H1 (cell line): Measurements from ENCODE around the gene ASIC2. TPM values are rescaled to one million over a fixed set of nuclear protein-coding genes. Genes with fewer than 3 reads are reported as not detected.

ENCODE experiments used
- CTCF ChIA-PET: fragments of 300-600 bp; sonication (Branson Sonifier 250); formaldehyde crosslinking; loops from one replicate; lab custom pipeline; 2021; ENCODE audit not compliant: partially characterized antibody; lab: Charles Lee
- POLR2A ChIA-PET: fragments of 300-600 bp; sonication (Branson Sonifier 250); formaldehyde crosslinking; loops from one replicate; lab custom pipeline; 2021; ENCODE audit warnings: inconsistent platforms; ENCODE audit not compliant: partially characterized antibody; lab: Charles Lee
- DNase-seq, 2 experiments: peaks; one replicate each; pipeline versions ENCODE4 v3.0.0 to v3.0.0-alpha.2; 2010 to 2022; ENCODE audit warnings: low spot score in 2 of 2, low read depth in 1 of 2, mixed read lengths in 1 of 2
- FAIRE-seq: peaks from 2 replicates; lab custom pipeline; 2011; peaks lifted over from hg19 to GRCh38; lab: Jason Lieb, UNC
- H2AFZ ChIP-seq: 2 replicates; pipeline ENCODE4 v1.8.1; 2012; ENCODE audit warnings: low read length, inconsistent platforms
- H2AK5ac ChIP-seq: 2 replicates; pipeline ENCODE4 v1.6.1; 2013; ENCODE audit warnings: low read depth, low read length
- H2BK120ac ChIP-seq: replicated peaks from 2 replicates; pipeline ENCODE3; 2013; ENCODE audit warnings: low read depth, low read length, inconsistent platforms
- H2BK12ac ChIP-seq: 2 replicates; pipeline ENCODE4 v1.6.1; 2013; ENCODE audit warnings: low read depth, low read length
- H2BK15ac ChIP-seq: 2 replicates; pipeline ENCODE4 v1.6.1; 2013; ENCODE audit warnings: low read length
- H2BK20ac ChIP-seq: 2 replicates; pipeline ENCODE4 v1.6.1; 2013; ENCODE audit warnings: low read length
- H2BK5ac ChIP-seq: 2 replicates; pipeline ENCODE4 v1.6.1; 2013; ENCODE audit warnings: low read depth, low read length
- H3K14ac ChIP-seq: 2 replicates; pipeline ENCODE4 v1.6.1; 2013; ENCODE audit warnings: inconsistent platforms; ENCODE audit not compliant: insufficient read length
- H3K18ac ChIP-seq: 2 replicates; pipeline ENCODE4 v1.6.1; 2013; ENCODE audit warnings: low read length; ENCODE audit errors: extremely low read depth
- H3K23ac ChIP-seq: 2 replicates; pipeline ENCODE4 v1.6.1; 2013; ENCODE audit warnings: inconsistent platforms; ENCODE audit not compliant: insufficient read length
- H3K23me2 ChIP-seq: 2 replicates; pipeline ENCODE4 v1.6.1; 2013; ENCODE audit warnings: low read depth, low read length
- H3K27ac ChIP-seq: 2 replicates; pipeline ENCODE4 v1.6.1; 2011; ENCODE audit warnings: low read depth, low read length, inconsistent platforms
- H3K27me3 ChIP-seq, 4 experiments: replicated peaks in 1 of 4; 1 replicate in 1 of 4; 2 replicates in 3 of 4; pipeline versions ENCODE4 v1.6.1 to v1.8.1; 2011 to 2013; ENCODE audit warnings: low read length in 3 of 4, mild to moderate bottlenecking in 3 of 4, inconsistent platforms in 2 of 4, mixed read lengths in 2 of 4, moderate library complexity in 1 of 4; ENCODE audit not compliant: control insufficient read depth in 3 of 4, insufficient read depth in 3 of 4; ENCODE audit errors: extremely low read depth in 1 of 4
- H3K36me3 ChIP-seq, 4 experiments: 2 replicates each; pipeline versions ENCODE4 v1.6.1 to v1.8.1; 2011 to 2013; ENCODE audit warnings: mild to moderate bottlenecking in 4 of 4, low read length in 3 of 4, moderate library complexity in 2 of 4, control low read depth in 1 of 4, inconsistent platforms in 1 of 4; ENCODE audit not compliant: insufficient read depth in 4 of 4, control insufficient read depth in 2 of 4
- H3K4ac ChIP-seq: replicated peaks from 2 replicates; pipeline ENCODE3; 2013; ENCODE audit warnings: low read length, low read depth, mixed read lengths, inconsistent platforms; ENCODE audit not compliant: insufficient read length
- H3K4me1 ChIP-seq, 4 experiments: replicated peaks in 1 of 4; 1 replicate in 1 of 4; 2 replicates in 3 of 4; pipeline versions ENCODE4 v1.6.1 to v1.8.1; 2011 to 2013; ENCODE audit warnings: low read length in 3 of 4, inconsistent platforms in 2 of 4, mixed read lengths in 1 of 4; ENCODE audit not compliant: insufficient read depth in 4 of 4, control insufficient read depth in 3 of 4
- H3K4me2 ChIP-seq, 2 experiments: 2 replicates each; pipeline versions ENCODE4 v1.6.1 to v1.8.1; 2011 to 2013; ENCODE audit warnings: low read depth in 2 of 2, low read length in 2 of 2, control low read depth in 1 of 2, inconsistent platforms in 1 of 2, mild to moderate bottlenecking in 1 of 2; ENCODE audit not compliant: insufficient read depth in 1 of 2
- H3K4me3 ChIP-seq, 4 experiments: fragments of 200-600, 300-600 bp in 1 of 4; sonication (generic), shearing (Covaris generic), sonication (Bioruptor Twin) in 1 of 4; 2 replicates each; pipeline versions ENCODE4 v1.5.1 to v1.8.1; 2011 to 2016; ENCODE audit warnings: low read length in 4 of 4, low read depth in 3 of 4, control low read depth in 2 of 4, inconsistent platforms in 2 of 4, mild to moderate bottlenecking in 2 of 4, mixed read lengths in 1 of 4, moderate library complexity in 1 of 4; ENCODE audit not compliant: insufficient read depth in 2 of 4; ENCODE audit errors: extremely low read depth in 1 of 4
- H3K56ac ChIP-seq: replicated peaks from 2 replicates; pipeline ENCODE3; 2013; ENCODE audit warnings: low read depth, mild to moderate bottlenecking, mixed read lengths, low read length, inconsistent platforms; ENCODE audit not compliant: insufficient read length
- H3K79me1 ChIP-seq: 2 replicates; pipeline ENCODE4 v1.6.1; 2013; ENCODE audit warnings: low read depth, low read length, control low read depth
- H3K79me2 ChIP-seq, 2 experiments: 2 replicates each; pipeline versions ENCODE4 v1.6.1 to v1.8.1; 2012 to 2013; ENCODE audit warnings: low read length in 2 of 2, mild to moderate bottlenecking in 2 of 2, inconsistent platforms in 1 of 2; ENCODE audit not compliant: insufficient read depth in 2 of 2, control insufficient read depth in 1 of 2
- H3K9ac ChIP-seq, 4 experiments: replicated peaks in 1 of 4; 1 replicate in 1 of 4; 2 replicates in 3 of 4; pipeline versions ENCODE4 v1.6.1 to v1.8.1; 2011 to 2013; ENCODE audit warnings: low read depth in 3 of 4, low read length in 3 of 4, control low read depth in 2 of 4, mild to moderate bottlenecking in 2 of 4, moderate library complexity in 2 of 4, inconsistent platforms in 1 of 4; ENCODE audit errors: extremely low read depth in 1 of 4
- H3K9me3 ChIP-seq, 2 experiments: 2 replicates each; pipeline versions ENCODE4 v1.6.1 to v1.8.1; 2012 to 2013; ENCODE audit warnings: mild to moderate bottlenecking in 2 of 2, moderate library complexity in 2 of 2, control low read depth in 1 of 2, inconsistent platforms in 1 of 2, low read depth in 1 of 2, low read length in 1 of 2, mixed read lengths in 1 of 2; ENCODE audit not compliant: insufficient read depth in 2 of 2
- H4K20me1 ChIP-seq, 2 experiments: replicated peaks in 1 of 2; 2 replicates each; pipeline versions ENCODE3 to v1.8.1; 2011 to 2013; ENCODE audit warnings: inconsistent platforms in 2 of 2, low read length in 2 of 2, mild to moderate bottlenecking in 1 of 2; ENCODE audit not compliant: insufficient read depth in 2 of 2, control insufficient read depth in 1 of 2
- H4K5ac ChIP-seq: 2 replicates; pipeline ENCODE4 v1.6.1; 2013; ENCODE audit warnings: low read length, low read depth, mixed read lengths, inconsistent platforms; ENCODE audit not compliant: insufficient read length
- H4K8ac ChIP-seq: 2 replicates; pipeline ENCODE4 v1.8.0; 2013; ENCODE audit warnings: mild to moderate bottlenecking, moderate library complexity, low read length, inconsistent platforms; ENCODE audit not compliant: insufficient read depth; ENCODE audit errors: extremely low read depth
- H4K91ac ChIP-seq: replicated peaks from 2 replicates; pipeline ENCODE3; 2013; ENCODE audit warnings: low read length, mixed read lengths, inconsistent platforms; ENCODE audit not compliant: insufficient read length
- RXRA ChIP-seq: IDR thresholded peaks from 2 replicates; pipeline ENCODE4 v1.6.1; 2011; ENCODE audit warnings: low read depth, mild to moderate bottlenecking, low read length, moderate library complexity; ENCODE audit not compliant: insufficient read depth
- SIX5 ChIP-seq: IDR thresholded peaks from 2 replicates; pipeline ENCODE4 v1.6.1; 2011; ENCODE audit warnings: mild to moderate bottlenecking, low read depth, low read length
- SP1 ChIP-seq: IDR thresholded peaks from 2 replicates; pipeline ENCODE4 v1.6.1; 2011; ENCODE audit warnings: low read depth, low read length
- WGBS, 2 experiments: shearing (Covaris generic) in 1 of 2; methylation state at CpG; one replicate each; pipeline versions ENCODE4 v1.1.6 to v1.1.7; 2013 to 2015; ENCODE audit warnings: low lambda C conversion rate in 2 of 2, mixed read lengths in 2 of 2, inconsistent platforms in 1 of 2, low coverage in 1 of 2, missing lambda C conversion rate in 1 of 2; ENCODE audit not compliant: insufficient replicate concordance in 2 of 2, insufficient coverage in 1 of 2, insufficient read length in 1 of 2; ENCODE audit errors: extremely low coverage in 1 of 2, missing lambda C conversion rate in 1 of 2; 5-methylcytosine and 5-hydroxymethylcytosine counted together
- polyA plus RNA-seq, 7 experiments: library from polyadenylated mRNA; depleted of rRNA in 3 of 7; stranded (reverse) in 5 of 7; unstranded in 2 of 7; fragments of >200 nt in 5 of 7; fragments of 200-250 nt in 2 of 7; gene quantifications; 1 replicate in 5 of 7; 2 replicates in 1 of 7; 4 replicates in 1 of 7; pipeline versions ENCODE4 v1.2.1 to v1.2.3, GENCODE V29; 2011 to 2013; ENCODE audit warnings: missing spikeins in 2 of 7, mixed read lengths in 2 of 7
- total RNA-seq: library from RNA; stranded (reverse); fragmentation: NEBNext Ultra II Directional; extraction: Animal tissue kit (Norgen Biotek cat#: 25700); gene quantifications from 2 replicates; pipeline ENCODE4 v1.2.1, GENCODE V29; 2021

Gene ASIC2
- total and polyA plus RNA-seq, 2 of the 8 experiments (the other 6 are each of a cell fraction or from before 2014, with no cell fraction given): 0.86 to 1.2 TPM

DNA sequence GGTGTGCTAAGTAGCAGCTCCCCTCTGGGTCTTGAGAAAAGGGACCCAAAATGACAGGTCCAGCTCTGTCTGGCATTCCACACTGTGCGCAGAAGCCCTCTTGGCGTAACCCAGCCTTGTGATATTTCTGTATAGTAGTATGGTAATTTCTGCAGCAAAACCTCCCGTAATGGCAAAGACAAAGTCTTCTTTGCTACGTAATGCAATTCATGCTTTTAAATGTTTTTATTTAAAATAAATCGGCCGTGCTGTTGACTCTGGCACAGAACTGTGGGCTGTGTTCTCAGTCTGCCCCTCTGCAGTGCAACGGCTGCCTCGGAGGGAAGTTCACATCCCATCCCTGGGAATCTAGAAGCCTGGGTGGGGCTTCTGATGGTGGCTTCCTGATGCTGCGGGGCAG lies 75.2 kb downstream of the ASIC2 start:
- H3K79me2 ChIP-seq: no peaks in the 10 kb centered on the region
- H3K27me3 ChIP-seq: 0 out of 7 replicates have a peak, but pooled peaks cover 0 to 4% (median under 1%) of the 10 kb centered on the region in 4 experiments
- H3K79me1 ChIP-seq: no peaks in the 10 kb centered on the region
- no peak overlapping the region for H2BK12ac ChIP-seq
- TF ChIP-seq SP1: no peak
- TF ChIP-seq SIX5: no peak
- TF ChIP-seq RXRA: no peak
- ChIA-PET CTCF (no interaction called here), POLR2A (interaction anchor here (1.1 kb wide), 1 partner anchor 10 kb away, joined by 4 read pairs; no protein-coding TSS in a partner anchor)
- no peak overlapping the region for H3K56ac ChIP-seq
- no peak for FAIRE-seq
- no peak overlapping the region for H3K4ac ChIP-seq
- no peaks in the 10 kb centered on the region for H3K23me2 ChIP-seq
- no peak overlapping the region for H3K9ac ChIP-seq
- H2BK15ac ChIP-seq: no peak overlapping the region
- no peak overlapping the region for H2BK5ac ChIP-seq
- H2BK120ac ChIP-seq: no peak overlapping the region
- no peak overlapping the region for H2AFZ ChIP-seq
- no peak overlapping the region for H4K8ac ChIP-seq
- H2BK20ac ChIP-seq: no peak overlapping the region
- no peaks in the 10 kb centered on the region for H3K36me3 ChIP-seq
- no peaks in the 10 kb centered on the region for H3K4me1 ChIP-seq
- H3K23ac ChIP-seq: no peak overlapping the region
- H3K14ac ChIP-seq: no peak overlapping the region
- H3K9me3 ChIP-seq: no peaks in the 10 kb centered on the region
- H2AK5ac ChIP-seq: no peak overlapping the region
- peaks cover 1 to 2% of the 10 kb centered on the region in 2 experiments for H4K20me1 ChIP-seq
- WGBS, 2 experiments: 84% methylated on average over 9 of the region's 9 CpGs; no CpG with 5 or more reads in 1 of the 2 experiments
- no peak overlapping the region for H3K27ac ChIP-seq
- H3K4me2 ChIP-seq: no peak overlapping the region
- H3K4me3 ChIP-seq: no peak overlapping the region
- no peak overlapping the region for H4K91ac ChIP-seq
- DNase-seq: no peak
- no peak overlapping the region for H4K5ac ChIP-seq
- no peak overlapping the region for H3K18ac ChIP-seq
